HTERT RPE-1 (cell line): ENCODE data around the gene ARL11.
"Not testable (repeated sequence)": the region's sequence is repeated elsewhere in the genome, so short reads cannot be mapped to it uniquely, and the experiment has no call there.

ENCODE experiments used
- in situ Hi-C: fragments of 300-500 bp; cut with MboI; formaldehyde crosslinking; loops from 4 replicates; pipeline ENCODE4 v1.14.3; 2020; ENCODE audit warnings: low sequenced_read_pairs

ARL11 gene

DNA sequence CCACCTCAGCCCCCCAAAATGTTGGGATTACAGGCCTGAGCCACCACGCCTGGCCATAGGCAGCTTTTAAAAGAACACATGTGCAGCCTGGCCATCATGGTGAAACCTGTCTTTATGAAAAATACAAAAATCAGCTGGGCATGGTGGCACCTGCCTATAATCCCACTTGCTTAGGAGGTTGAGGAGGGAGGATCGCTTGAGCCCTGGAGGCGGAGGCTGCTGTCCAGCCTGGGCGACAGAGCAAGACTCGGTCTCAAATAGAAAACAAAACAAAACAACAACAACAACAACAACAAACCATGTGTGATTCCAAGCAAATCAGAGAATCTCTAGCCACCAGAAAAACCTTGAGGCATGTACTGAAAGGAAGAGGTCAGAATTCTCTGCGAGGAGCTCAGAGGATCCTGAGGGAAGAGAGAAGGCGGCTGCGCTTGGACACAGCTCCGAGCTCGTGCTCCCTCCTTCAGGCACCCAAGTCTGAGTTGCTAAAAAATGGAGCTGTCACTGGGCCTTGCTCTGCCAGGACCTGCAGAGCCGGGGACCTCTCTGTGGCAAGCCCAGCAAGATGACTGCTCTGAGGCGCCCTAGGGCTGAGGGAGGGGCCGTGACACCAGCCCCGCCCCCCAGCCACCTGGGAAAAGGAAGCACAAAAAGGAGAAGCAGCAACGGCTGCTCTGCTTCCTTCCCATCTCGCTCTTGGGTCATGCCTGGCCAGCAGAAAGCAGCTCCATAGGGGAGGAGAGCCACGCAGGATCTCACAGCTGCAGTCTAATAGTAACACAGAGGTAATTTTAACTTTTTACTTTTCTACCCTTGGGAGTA is at the start of gene ARL11:
ARL11 (plus strand) TSS at position 677 of the 822 bp plus-strand sequence. CDS start 1,941 bp downstream, outside the sequence.
- in situ Hi-C loops: no loop called here

GRCh38 chr13:49579501-49579900 is 48.8 kb upstream of the ARL11 start:
- in situ Hi-C loops: no loop called here

DNA sequence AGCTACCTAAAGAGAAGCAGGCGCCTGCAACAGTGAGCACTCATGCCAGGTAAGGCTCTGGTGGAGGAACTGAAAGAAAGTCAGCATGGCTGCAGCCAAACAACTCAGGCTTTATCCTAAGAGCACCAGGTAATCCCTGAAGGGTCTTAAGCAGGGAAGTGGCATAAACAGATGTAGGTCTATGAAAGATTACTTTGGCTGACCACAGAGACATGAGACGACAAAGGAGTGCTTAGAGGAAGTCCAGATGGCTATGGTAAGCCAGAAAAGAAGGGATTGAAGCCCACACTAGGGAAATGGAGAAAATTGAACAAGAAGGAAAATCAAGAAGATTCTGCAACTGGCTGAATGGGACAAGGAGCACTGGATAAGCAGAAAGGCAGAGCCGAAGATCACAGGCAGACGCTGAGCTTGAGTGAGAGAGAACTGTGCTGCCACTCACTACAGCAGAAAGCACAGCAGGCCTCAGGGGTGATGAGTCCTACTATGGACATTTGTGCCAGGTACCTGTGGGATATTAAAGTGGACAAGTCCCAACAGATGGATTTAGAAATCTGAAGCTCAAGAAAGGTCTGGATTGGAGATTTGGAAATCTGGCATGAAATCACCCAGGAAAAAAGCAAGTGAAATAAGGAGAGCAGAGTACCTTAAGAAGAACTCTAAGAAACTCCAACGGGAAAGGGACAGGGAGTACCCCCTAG is 47.2 kb upstream of the ARL11 start:
- in situ Hi-C loops: no loop called here

- in situ Hi-C loops: no loop called here
These were observed 43.5 kb upstream of the ARL11 start for GRCh38 chr13:49584771-49585182.

- in situ Hi-C loops: no loop called here
These were observed 42.8 kb upstream of the ARL11 start, which contains the start of gene RCBTB1 for GRCh38 chr13:49585220-49586157. RCBTB1 (minus strand) TSS chr13:49585558; CDS start chr13:49567279, 18,279 bp downstream.

DNA sequence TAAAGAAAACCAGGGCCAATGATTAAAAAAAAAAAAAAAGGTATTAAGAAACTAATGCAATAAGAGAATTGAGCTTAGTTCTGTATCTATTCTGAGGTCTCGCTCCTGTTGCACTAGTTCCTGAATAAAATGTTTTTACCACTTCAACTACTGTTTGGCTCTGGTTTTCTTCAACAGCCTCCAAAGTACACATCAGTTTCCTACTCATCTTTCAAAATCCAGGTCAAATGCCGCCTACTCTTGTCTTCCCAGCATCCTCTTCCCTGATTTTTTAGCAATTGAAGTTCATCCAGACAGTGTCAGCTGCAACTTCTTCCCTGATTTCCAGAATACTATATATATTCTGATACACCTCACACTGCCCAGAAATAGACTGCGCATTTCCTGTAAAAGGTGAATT is 41.6 kb upstream of the ARL11 start:
- in situ Hi-C loops: no loop called here

DNA sequence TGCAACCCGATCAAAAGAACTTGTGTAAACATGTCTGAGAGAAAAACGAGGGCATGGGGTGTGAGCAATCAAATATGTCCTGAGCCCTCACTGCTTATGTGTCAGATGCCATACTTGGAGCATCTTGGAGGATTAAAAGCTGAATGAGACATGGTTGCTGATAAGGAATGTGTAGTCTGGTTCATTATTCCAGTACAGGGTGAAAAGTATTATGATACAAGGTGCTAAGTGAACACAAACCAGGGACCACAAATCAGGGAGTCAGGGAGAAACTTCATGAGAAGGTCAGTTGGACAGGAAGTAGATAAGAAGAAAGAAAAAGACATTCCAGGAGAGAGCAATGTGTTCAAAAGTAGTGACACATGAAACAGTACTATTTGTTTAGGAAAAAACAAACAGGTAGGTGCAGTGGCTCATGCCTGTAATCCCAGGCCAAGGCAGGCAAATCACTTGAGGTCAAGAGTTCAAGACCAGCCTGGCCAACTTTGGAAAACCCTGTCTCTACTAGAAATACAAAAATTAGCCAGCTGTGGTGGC is 40.9 kb upstream of the ARL11 start:
- in situ Hi-C loops: no loop called here

DNA sequence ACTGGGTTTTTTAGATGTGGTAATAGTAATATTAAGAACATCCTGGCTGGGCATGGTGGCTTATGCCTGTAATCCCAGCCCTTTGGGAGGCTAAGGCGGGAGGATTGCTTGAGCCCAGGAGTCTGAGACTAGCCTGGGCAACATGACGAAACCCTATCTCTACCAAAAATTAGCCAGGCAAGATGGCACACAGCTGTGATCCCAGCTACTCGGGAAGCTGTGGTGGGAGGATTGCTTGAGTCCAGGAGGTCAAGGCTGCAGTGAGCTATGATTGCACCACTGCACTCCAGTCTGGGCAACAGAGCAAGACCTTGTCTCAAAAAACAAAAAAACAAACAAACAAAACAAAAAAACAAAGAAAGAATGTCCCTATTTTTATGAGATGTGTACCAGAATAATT is 37.6 kb upstream of the ARL11 start:
- in situ Hi-C loops: not testable (repeated sequence)

GRCh38 chr13:49593876-49594275 is 34.4 kb upstream of the ARL11 start:
- in situ Hi-C loops: not testable (repeated sequence)

DNA sequence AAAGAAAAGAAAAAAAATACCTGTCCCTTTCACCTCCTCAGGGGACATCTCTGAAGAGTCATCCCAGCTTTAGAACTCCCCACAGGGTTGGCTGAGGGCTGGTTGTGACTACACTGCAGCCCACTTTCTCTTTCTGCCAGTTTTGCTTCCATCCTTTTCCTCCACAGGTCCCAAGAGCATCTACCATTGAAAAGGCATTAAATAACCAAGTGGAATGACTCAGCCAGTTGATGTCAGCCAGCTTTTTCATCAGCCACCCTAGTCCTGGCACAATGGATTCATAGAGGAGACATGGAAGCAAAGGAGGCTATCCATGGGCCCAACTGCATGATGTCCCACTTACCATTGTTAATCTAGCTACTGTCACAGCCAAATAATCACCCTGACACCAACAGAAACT is 33.7 kb upstream of the ARL11 start:
- in situ Hi-C loops: no loop called here

DNA sequence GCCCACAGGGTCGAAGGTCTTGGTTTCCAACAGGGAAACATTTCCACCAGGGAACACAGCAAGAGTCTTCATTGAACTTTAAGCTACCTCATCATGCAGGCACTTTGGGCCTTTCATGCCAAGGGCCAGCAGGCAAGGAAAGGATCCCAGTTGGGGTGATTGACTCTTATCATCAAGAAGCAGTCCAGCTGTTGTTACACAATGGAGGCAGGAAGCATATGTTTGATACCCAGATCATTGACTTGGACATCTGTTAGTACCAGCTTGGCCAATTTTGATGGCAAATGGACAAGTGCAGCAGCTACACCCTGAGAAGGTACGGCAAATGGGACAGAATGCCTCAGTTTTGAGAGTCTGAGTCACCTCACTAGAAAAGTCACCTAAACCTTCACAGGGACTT is 32.1 kb upstream of the ARL11 start:
- in situ Hi-C loops: no loop called here

DNA sequence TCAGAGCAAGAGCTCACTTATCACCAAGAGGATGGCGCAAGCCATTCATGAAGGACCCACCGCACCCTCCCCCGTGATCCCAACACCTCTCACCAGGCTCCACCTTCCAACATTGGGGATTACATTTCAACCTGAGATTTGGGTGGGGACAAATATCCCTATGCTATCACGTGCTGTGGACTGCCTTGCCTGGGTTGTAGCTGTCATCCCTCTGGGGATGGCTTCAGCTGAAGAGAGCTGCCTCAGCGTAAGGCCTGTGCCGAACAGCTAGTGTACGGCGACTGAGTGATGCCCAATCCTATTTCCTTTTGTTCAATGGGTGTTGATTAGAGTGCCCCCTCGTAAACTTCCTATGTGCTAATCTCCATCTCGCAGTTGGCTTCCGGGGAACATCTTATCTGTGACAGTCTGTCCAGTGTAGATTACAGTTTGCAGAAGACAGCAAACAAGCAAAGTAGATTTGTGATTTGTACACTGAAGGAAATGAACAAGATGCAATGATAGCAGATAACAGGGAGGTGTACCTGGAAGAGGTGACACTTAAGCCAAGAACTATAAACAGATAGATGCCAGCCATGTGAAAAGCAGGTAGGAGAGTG is 31.2 kb upstream of the ARL11 start:
- in situ Hi-C loops: no loop called here

GRCh38 chr13:49602005-49602404 is 26.3 kb upstream of the ARL11 start:
- in situ Hi-C loops: no loop called here

DNA sequence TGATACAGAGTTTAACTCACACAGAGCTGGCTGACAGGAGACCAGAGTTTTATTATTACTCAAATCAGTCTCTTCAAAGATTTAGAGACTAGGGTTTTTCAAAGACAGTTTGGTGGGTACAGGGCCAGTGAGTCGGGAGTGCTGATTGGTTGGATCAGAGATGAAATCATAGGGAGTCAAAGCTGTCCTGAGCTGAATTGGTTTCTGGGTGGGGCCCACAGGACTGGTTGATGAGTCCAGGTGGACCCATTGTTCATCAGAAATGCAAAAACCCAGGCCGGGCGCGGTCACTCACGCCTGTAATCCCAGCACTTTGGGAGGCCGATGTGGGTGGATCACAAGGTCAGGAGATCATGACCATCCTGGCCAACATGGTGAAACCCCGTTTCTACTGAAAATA is 25.7 kb upstream of the ARL11 start:
- in situ Hi-C loops: not testable (repeated sequence)

GRCh38 chr13:49604570-49604969 is 23.7 kb upstream of the ARL11 start:
- in situ Hi-C loops: no loop called here

- in situ Hi-C loops: no loop called here
These were observed 21.3 kb upstream of the ARL11 start for GRCh38 chr13:49606747-49607648.

GRCh38 chr13:49607761-49608160 is 20.5 kb upstream of the ARL11 start:
- in situ Hi-C loops: no loop called here

- in situ Hi-C loops: no loop called here
These were observed 19.5 kb upstream of the ARL11 start for GRCh38 chr13:49608651-49609331.

DNA sequence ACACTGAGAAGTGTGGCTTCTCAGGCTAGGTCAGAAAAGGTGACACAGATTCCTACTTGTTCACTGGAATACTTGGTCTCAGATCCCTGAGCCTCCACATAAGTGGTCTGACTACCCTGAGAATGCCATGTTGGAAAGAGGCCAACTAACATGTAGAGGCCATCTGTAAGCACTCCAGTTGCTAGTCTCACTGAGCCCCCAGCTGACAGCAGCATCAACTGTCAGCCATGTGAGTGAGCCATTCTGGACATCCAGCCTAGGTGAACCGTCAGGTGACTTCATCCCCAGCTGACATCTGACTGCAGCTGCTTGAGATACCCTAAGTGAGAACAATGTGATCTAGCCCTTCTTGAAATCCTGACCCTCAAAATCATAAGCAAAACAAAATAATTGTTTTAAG is 18.1 kb upstream of the ARL11 start:
- in situ Hi-C loops: no loop called here
